WTC11 (cell line): ENCODE results near the gene APOL6.

Experiments used
- CTCF ChIP-seq: fragments of 200-600 bp; IDR thresholded peaks from 2 replicates; pipeline ENCODE4 v1.8.0; 2022; ENCODE audit warnings: antibody characterized with exemption
- KAT7 ChIP-seq: sonication (generic); formaldehyde crosslinking; IDR thresholded peaks from 2 replicates; pipeline ENCODE4 v1.8.1; 2023; ENCODE audit warnings: missing genetic modification reagents, mild to moderate bottlenecking, borderline replicate concordance
- MLX ChIP-seq: sonication (generic); formaldehyde crosslinking; IDR thresholded peaks from 2 replicates; pipeline ENCODE4 v1.8.1; 2023; ENCODE audit warnings: mild to moderate bottlenecking, missing genetic modification reagents, moderate library complexity
- TP53 ChIP-seq: sonication (generic); formaldehyde crosslinking; IDR thresholded peaks from 2 replicates; pipeline ENCODE4 v1.8.1; 2023; ENCODE audit warnings: mild to moderate bottlenecking, missing genetic modification reagents
- USF2 ChIP-seq: sonication (generic); formaldehyde crosslinking; IDR thresholded peaks from 2 replicates; pipeline ENCODE4 v1.8.1; 2023; ENCODE audit warnings: mild to moderate bottlenecking, missing genetic modification reagents, moderate library complexity
- ZNF317 ChIP-seq: sonication (generic); formaldehyde crosslinking; IDR thresholded peaks from 2 replicates; pipeline ENCODE4 v1.8.1; 2023; ENCODE audit warnings: low read depth, mild to moderate bottlenecking, moderate library complexity, missing genetic modification reagents, borderline replicate concordance

GRCh38 chr22:35605369-35605680, 42.9 kb upstream of the APOL6 start:
- TF ChIP-seq TP53 (CRISPR knock-in tag) = no peak
- no peak for TF ChIP-seq CTCF
- TF ChIP-seq KAT7 (CRISPR knock-in tag) = no peak
- TF ChIP-seq MLX (CRISPR knock-in tag) = no peak
- no peak for TF ChIP-seq ZNF317 (CRISPR knock-in tag)
- TF ChIP-seq USF2 = no peak
